Measurements from ENCODE around the gene DIAPH3.
A peak's percentile ranks its signal among the peaks of the same experiment; 100 is the strongest.

The DIAPH3 gene

DNA sequence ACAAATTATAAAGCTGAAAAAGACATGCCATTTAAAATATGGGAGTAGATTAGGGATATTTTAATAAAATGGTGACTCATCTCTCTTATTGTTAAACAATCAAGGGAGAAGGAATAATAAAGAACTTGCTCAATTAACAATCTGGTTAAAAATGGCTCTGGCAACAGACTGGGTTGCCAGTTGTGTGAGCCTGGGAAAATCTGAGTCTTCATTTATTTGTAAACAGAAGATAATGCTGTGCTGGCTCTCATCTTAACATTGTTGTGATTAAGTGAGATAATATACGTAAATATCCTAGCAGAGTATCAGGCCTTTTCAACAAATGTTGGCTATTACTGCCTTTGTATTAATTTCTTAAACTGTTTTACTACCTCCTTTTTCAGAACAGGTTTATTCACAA is 453.3 kb downstream of the DIAPH3 start:
- DNase-seq: no peak

DNA sequence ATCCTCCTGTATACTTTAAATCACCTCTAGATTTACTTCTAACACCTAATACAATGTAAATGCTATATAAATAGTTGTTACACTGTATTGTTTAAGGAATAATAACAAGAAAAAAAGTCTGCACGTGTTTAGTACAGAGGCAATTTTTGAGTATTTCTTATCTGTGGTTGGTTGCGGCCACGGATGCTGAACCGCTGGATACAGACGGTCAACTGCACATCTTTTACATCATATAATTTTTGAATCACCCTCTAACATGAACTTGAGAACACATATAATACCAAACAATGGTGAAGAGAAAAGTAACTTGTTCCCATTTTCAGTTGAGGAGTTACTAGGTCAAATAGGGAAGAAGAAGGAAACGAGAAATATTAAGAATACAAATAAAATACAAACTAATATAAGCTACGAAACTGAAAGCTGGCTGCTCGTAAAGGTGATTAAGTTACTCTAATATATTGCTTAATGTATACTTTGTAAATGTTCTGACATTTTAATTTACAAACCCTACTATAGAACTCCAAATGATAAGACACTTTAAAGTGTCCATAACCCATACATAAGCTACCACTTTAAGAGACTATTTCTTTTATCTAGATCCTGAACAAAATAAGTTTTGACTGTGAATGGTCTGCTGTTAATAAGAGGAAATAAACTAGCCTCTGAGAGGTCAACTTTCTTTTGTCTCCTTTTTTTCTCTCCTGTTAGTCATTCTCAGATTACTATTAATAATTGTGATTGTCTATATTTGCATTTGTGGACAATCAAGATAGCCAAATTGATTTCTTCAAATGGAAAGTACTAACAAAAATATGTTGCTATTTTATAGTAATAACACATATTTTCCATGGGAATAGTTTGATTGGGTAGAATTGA is 457.4 kb downstream of the DIAPH3 start:
- DNase-seq: no peak

DNA sequence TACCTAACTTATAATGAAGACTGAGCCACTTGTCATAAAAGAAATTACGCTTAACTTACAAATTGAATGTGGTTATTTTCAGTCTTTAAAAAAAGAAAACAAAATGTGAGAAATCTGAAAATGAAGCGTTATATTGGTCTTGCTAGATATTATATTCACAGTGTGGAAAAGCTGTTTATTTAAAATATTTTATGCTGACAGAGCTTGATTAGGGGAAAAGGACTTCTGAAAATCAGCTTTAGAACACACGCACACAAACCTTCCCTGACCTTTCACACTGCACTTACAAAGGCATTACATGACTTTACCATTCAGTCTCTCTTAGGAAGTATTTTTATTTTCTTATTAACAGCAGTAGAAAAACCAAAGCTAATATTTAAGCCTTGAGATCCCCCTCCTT is 461.5 kb downstream of the DIAPH3 start:
- no peak for DNase-seq

DNA sequence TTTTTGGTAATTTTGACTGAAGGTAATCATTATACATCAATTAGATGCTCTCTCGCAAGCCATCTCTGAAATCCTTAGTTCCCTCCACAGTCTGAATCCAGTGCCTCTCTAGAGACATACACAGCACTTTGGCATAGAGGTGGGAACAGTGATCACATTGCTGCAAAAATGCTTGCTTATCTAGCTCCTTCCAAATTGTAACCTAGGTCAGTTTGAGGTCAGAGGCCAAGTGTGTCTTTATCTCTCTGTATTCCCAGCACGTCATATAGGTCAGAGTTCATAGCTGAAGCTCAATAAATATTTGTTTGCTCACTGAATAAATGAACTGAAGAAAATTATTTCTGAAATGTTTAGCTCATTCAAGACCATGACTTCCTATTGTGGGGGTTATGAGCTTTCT is 462.5 kb downstream of the DIAPH3 start:
- DNase-seq: no peak

DNA sequence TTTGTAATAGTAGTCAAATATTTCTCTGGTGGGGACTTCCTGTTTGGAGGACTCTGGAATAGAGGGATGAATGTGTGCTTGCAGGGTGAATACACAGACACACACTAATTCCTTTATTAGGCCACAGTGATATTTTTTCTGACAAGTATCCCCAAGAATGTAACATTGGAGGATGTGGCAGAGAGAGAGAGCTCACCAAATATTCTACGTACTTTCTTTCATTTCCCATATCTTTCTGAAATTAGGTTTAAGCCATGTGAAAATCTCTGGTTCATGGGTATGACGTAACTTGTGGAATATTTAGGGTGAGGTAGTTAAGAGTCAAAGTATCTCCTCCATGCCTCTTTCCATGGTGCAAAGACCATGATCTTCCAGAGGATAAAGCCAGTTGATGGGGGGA is 463.4 kb downstream of the DIAPH3 start:
- no peak for DNase-seq

DNA sequence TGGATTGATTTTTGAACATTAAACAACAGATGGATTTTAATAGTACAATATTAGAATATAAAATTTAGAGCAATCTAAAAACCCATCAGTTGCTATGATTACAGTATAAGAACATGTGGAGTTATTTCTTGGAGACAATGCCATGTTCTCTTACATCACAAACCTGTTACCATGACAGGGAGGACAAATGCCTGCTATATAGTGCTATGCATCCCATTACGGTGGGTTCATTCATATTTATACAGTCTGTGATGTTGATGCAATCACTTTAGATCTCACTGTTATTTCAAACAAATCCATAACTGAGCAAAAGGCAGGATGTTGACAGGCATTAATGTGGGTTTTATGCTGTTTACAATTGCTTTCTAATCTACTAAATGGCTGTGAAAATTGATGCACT is 467.5 kb downstream of the DIAPH3 start:
- DNase-seq: no peak

DNA sequence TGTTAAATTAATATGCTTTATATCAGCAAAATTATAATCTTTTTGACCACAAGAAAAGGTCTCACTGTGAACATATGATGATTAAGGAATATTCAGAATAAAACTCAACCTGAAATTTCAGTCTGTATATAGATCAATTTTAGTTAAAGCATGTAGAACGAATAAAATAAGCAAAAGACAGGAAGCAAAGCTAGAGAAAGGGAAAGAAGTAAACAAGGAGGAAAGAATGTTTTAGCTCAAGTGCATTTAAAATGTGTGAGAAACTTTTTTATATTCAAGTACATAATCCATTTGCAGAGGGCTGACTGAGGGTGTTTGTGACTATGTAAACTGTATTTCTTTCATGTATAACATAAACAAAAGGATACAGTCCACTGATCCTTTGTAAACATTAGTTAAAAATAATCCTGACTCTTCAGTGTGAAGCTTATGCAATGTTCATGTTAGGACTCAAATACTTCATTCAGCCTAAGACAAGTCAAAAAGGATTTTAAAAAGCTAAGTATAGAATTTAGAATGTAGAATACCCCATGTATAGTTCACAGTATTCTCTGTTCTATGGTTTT is 472.1 kb downstream of the DIAPH3 start:
- DNase-seq: no peak

DNA sequence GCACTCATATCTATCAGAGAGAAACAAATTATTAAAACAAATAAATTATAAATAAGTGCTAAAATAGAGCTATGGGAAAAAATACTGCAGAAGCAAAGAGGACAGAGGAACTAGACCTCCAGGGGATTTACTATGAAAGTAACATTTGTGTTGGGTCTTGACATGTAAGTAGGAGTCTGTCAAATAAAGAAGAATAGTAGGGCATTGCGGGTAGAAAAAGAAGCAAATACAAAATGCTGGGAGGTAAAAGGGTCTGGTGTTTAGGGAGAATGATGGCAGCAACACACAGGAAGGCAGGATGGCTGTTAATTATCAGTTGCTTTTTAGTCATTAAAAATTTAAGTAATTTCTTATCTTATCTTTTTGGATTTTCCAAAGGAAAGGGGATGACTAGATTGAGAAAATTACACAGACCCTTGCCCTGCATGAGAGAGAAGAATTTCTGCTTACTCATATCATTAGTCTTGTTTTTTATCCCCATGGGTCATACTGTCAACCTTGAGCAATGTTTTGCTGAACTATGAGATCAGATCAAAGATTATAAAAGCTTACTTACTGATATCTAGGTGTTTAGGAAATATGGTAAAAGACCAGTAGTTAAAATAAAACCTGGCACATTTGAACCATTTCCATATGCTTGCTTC is 472.7 kb downstream of the DIAPH3 start:
- DNase-seq: no peak

DNA sequence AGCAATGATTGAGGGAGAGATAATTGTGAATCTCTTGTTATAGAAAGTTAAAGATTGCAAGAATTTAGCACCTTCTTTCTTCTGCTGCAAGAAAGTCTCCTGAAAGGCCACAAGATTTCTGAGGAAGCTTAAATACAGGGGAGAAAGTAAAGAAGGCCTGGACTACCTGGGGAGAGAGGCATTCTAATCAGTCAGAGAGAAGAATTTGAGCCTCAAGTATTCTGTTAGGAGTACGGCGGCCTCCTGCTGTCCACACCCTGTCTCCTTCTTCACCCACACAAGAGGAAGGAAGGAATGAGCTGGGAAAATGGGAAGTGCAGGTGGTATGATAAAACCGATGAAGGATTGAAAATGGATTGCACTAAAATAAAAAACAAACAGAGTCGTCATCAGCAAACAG is 474.7 kb downstream of the DIAPH3 start:
- no peak for DNase-seq

DNA sequence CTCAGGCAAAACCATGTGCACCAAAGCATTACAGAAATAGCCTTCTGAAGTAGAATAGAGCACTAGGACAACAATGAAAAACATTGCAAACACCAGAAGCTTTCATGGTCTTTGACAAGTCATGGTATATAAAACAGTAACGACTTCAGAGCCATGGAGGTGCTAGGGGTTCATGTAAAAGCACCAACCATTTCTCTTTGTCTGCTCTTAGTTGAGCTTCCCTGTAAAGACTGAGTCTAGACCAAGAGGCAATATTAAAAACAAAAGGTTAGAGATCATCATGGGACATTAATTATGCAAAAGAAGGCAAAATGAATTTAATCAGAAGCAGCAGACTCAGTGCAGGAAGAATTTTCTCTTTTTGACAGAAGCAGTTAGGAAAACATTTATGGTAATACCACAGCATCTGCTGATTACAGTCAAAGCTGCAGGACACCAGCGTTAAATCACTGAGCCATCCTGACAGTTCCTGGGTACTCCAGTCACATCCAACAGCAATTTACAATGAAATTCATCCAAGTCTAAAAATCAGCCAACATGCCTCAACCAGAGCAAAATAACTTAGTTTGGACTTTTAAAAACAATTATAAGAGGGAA is 476.8 kb downstream of the DIAPH3 start:
- DNase-seq: no peak

DNA sequence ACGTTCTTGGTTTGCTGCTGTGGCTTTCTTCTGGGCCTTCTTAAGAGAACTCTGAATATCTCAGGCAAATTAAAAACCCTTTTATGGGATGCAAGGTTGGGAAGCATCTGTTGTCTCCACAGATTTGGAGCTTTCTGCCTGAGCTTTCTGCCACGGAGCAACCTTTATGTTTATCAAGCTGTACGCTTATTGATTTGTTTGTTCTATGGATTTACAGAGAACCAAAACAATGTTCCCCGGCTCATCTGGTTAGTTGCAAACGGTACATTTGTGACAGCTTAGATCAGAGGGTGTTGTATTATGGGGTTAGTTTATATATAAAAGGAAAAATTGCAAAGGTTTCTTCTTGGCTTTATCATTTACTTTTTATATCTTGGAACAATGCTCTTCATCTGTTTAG is 479.6 kb downstream of the DIAPH3 start:
- DNase-seq: no peak

DNA sequence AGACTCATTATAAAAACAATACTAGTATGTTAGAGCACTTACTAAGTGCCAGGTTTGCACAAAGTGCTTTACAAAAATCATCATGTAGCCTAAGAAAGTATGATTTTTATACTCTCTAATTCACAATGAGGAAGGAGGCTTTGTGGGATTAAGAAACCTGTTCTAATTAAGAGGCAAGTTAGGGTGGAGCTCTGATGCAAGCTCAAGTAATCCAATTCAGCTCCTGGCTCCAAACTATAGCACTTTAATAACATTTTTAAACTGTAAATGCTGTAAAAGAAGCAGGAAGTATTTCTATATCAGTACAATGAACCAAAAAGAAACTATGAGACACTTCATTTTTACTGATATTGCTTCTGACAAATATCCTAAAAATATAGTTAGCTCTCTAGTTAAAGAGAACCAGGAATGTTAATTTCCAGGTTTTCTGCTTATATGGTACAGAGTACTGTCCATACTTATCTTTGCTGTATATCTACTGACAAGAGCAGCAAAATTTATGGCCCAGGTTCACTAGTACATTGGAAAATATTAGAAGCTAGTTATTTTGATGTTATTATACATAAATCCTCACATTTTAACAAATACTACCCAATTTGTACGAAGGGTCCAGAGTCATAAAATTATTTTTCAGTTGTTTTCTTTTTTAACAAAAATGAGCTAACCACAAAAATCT is 482.0 kb downstream of the DIAPH3 start:
- DNase-seq: no peak

DNA sequence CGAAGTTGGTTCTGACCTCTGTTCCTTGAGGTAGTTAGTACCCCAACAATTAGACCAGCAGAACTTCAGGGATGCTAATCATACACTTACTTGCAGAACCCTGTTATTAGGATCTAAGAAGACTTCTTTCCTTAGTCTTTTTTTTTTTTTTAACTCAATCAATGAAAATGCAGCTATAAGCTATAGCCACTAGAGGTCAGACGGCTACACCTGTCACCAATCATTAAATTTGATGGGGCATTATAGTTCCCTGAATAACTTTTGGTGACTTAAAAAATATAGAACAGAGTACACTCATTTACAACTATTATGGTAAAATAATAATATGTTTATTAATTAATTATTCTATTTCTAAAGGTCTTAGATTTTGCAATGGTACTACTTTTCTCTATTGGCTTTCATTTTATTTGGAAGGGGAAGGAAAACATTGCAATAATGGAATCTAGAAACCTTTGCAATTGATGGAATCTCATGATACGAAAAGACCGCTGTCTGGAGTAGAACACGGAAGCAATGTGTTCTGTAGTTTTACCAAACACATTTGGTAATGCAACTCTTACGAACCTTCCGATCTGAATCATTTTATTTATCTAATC is 483.2 kb downstream of the DIAPH3 start:
- DNase-seq: peak in 1 of 2 experiments; percentile 37

DNA sequence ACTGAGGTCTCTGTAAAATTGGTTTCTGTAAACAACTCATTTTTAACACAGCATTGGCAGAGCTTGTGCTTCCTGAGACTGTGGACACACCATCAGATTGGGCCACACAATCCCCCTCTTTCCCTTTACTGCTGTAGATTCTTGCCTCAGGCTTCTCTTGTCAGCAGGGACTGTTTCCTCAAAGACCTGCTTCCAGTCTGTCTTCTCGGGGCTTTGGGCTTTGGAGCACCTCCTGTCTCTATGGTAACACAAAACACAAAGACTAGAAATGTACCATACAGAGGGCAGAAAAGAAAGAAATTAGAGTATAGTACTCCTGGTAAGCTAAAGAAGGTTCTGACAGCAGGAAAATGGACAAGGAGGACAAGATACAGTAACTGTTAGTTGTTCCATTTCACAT is 484.5 kb downstream of the DIAPH3 start:
- DNase-seq: no peak

DNA sequence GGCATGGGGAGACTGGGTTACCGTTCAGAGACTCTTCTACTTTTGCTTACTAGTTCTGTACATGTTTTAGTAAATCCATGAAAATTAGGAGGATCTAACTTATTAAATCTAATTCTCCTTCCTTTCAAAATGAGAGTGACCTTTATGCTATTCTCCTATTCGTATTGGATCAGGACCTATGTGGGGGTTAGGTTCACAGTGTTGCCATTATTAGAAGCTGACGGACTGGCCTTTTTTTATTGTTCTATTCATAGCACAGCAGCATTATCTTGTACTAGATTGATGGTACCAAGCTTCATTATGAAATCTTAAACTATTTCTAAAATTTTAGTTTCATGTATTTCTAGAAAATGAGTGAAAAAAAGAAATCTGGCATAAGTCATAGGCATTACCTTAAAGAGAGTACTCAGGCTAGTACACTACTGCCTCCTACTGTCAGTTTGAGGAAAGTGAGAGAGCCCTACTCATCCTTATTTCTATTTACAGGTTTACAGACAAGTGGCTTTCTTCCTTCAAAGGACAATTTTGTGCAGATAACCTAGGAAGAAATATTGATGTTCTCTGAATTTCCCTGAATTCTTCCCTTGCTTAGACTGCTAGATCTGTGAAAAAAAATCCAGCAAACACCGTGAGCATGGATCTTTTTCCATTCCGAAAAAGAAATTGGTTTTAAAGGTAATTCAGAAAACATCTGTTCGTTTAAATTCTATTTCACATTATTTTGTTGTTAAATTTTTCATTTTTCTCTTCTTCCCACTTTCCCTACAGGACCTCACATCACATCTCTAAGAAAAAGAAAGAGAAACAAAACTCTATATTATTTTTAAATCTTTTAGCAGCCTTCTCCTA is 485.5 kb downstream of the DIAPH3 start:
- DNase-seq: peak; percentile 78 to 80

DNA sequence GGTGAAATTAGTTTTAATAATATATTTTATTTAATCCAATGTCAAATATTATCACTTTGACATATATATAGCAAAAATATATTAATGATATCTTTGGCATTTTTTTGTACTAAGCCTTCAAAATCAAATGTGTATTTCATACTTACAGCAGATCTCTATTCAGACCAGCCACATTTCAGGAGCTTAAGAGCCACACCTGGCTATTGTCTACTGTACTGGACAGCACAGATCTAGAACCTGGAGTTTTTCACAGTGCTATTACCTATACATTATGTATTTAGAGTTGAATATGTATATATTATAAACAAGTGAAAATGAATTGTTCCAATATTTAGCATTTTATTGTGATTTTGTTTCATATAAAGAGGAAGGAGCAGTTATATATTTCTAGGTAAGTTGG is 486.3 kb downstream of the DIAPH3 start:
- DNase-seq: no peak

DNA sequence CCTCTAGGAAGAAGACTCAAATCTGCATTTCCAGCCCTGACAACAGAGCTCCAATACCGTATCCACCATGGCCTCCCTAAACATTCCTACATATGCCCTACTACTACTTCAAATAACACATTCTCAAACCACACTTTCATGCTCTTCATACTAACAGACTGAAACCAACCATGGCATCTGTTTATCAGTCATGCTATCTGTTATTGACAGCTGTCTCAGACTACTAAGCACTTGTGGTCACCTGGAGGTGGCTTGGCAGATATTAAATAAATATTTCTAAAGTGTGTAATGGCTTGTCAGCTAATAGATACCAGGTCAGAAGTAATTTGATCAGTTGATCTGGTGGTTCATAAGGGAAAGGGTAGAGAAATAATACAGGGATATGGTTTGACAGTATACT is 489.1 kb downstream of the DIAPH3 start:
- no peak for DNase-seq

DNA sequence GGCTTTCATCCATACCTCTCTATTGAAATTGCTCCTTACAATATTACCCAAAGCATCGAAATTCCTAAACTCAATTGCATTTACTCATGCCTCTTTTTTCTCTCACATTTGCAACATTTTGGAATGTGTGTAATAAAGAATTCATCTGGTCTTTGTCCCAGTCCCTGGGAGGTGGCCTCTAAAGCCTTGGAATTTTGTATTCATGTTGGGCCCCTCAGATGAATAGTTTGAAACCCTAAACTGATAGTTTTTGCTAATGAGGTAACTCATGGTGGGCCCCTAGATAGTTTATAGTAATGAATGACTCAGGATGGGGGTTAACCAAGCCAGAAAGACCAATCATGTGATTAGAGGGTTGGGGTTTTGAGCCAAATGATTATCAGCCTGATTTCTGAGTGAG is 490.4 kb downstream of the DIAPH3 start:
- DNase-seq: no peak

DNA sequence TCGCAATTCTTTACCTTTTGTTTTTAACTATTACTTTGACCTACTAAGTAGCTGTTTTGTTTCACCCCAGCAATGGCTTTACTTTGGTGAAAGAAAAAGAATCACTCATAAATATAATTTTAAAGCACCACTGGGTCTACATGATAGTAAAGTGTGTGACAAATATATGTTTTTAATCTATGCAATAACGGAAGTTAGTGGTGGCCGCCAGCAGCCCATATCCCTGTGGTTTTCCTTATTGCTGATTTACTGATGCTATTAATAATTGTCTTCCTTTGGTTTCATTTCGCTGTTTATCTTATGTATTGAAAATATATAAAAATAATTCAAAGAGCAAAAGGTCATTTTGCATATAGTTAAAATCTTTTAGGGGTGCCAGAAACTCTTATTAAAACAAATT is 491.3 kb downstream of the DIAPH3 start:
- DNase-seq: peak; percentile 19 to 29

DNA sequence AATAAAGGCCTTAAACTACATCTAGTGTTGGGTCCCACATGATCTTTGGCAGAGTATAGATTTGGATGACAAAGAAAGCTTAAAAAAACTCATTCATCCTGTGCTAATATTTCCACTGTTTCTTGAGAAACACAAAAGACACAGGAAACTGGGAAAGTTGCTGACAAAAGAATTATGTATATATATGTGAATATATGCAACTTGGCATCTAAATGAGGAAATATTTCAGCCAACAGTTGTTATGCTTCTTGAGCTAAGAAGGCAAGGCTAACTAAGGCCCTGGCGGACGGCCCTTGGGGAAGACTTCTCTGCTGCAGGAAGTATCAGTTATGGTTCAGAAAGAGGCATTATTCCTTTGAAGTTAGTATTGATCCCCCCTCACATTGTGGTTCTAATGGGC is 491.8 kb downstream of the DIAPH3 start:
- no peak for DNase-seq

DNA sequence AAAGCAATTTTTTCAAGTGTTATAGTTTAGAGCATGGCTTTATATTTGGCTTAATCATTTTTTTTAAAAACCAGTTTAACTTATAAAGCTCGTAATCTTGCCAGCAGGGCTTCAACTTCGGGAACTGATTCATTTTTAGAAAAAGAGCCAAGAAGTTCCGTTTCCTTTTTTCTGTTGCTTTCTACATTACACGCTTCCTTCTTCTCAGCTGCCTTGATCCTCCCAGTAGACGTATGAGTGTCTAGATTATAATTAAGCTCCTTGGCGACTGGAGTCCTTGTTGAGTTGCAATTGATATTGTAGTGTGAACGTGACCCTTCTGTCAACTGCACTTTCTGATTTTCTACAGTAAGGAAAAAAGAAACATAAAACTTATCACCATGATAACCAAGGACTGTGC is 497.2 kb downstream of the DIAPH3 start:
- DNase-seq: peak; percentile 53 to 68

DNA sequence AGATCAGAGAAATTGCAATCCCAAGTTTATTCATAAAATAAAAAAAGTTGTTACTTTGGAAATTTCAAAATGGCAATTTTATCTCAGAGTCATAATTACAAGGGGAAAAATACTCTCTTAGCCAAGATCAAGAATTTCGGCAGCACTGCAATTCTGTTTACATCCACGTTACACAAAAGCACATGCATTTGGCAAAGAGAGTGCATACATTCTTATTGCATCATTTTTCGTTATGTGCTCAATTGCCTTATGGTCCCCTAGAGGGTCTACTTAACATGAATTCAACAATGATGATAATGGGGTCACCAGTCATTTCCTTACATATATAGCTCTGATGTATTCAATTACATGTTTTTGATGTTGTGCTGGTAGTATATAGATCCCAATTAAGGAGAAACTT is 498.0 kb downstream of the DIAPH3 start:
- no peak for DNase-seq
